HepG2 (cell line): ENCODE measurements around the gene ADM. TPM values are rescaled to one million over a fixed set of nuclear protein-coding genes. Genes with fewer than 3 reads are reported as not detected.
A peak's percentile ranks its signal among the peaks of the same experiment; 100 is the strongest.

ENCODE experiments used
- CBX5 ChIP-seq: sonication (generic); formaldehyde crosslinking; IDR thresholded peaks from 2 replicates; pipeline ENCODE4 v1.4.0; 2020; ENCODE audit warnings: missing genetic modification reagents, borderline replicate concordance
- FOXO1 ChIP-seq: sonication (generic); formaldehyde crosslinking; IDR thresholded peaks from 2 replicates; pipeline ENCODE4 v1.4.0; 2020; ENCODE audit warnings: missing genetic modification reagents
- GFI1 ChIP-seq: sonication (generic); formaldehyde crosslinking; IDR thresholded peaks from 2 replicates; pipeline ENCODE4 v1.5.0; 2020; ENCODE audit warnings: missing genetic modification reagents, mild to moderate bottlenecking, borderline replicate concordance
- ZBTB1 ChIP-seq: sonication (generic); formaldehyde crosslinking; IDR thresholded peaks from 2 replicates; pipeline ENCODE4 v1.4.0; 2020; ENCODE audit warnings: missing genetic modification reagents, borderline replicate concordance
- ZNF256 ChIP-seq: sonication (generic); formaldehyde crosslinking; conservative IDR thresholded peaks from 2 replicates; pipeline ENCODE4 v1.4.0; 2020; ENCODE audit warnings: missing genetic modification reagents
- ZNF451 ChIP-seq: sonication (generic); formaldehyde crosslinking; IDR thresholded peaks from 2 replicates; pipeline ENCODE4 v1.5.0; 2020; ENCODE audit warnings: mild to moderate bottlenecking, missing genetic modification reagents
- ZNF547 ChIP-seq: sonication (generic); formaldehyde crosslinking; IDR thresholded peaks from 2 replicates; pipeline ENCODE4 v1.5.1; 2020; ENCODE audit warnings: mild to moderate bottlenecking, missing genetic modification reagents
- polyA plus RNA-seq, 8 experiments: library from polyadenylated mRNA; depleted of rRNA in 3 of 8; stranded (reverse) in 7 of 8; unstranded in 1 of 8; fragments of >200 nt; fragmentation: Illumina TruSeq in 4 of 8; extraction: Trizol in 4 of 8; gene quantifications; 2 replicates each; pipeline versions ENCODE4 v1.2.1 to v1.2.3, GENCODE V29; 2011 to 2016; ENCODE audit warnings: low read depth in 4 of 8, missing spikeins in 1 of 8, mixed read lengths in 1 of 8; ENCODE audit not compliant: insufficient read depth in 1 of 8
- total RNA-seq, 5 experiments: library from RNA; depleted of rRNA; stranded (reverse); fragments of >200 nt; fragmentation: Illumina TruSeq; extraction: Trizol; gene quantifications; 2 replicates each; pipeline ENCODE4 v1.2.3, GENCODE V29; 2016; ENCODE audit warnings: low read depth in 1 of 5
- TF ChIP-seq, protein P1 (sequence below): IDR thresholded peaks from 2 replicates; pipeline ENCODE4 v1.6.1; 2016
- TF ChIP-seq, protein P2 (sequence below): sonication (generic); formaldehyde crosslinking; IDR thresholded peaks from 2 replicates; pipeline ENCODE4 v1.8.0; 2022; ENCODE audit warnings: missing genetic modification reagents, low read depth, mild to moderate bottlenecking, borderline replicate concordance
- TF ChIP-seq, protein P3 (sequence below): sonication (generic); formaldehyde crosslinking; IDR thresholded peaks from 2 replicates; pipeline ENCODE4 v1.5.0; 2020; ENCODE audit warnings: mild to moderate bottlenecking, missing genetic modification reagents, borderline replicate concordance
- TF ChIP-seq, protein P4 (sequence below): IDR thresholded peaks from 2 replicates; pipeline ENCODE4 v1.6.1; 2016; ENCODE audit warnings: mild to moderate bottlenecking, missing biosample characterization, missing genetic modification reagents
- TF ChIP-seq, protein P5 (sequence below): sonication (generic); formaldehyde crosslinking; IDR thresholded peaks from 2 replicates; pipeline ENCODE4 v1.5.0; 2020; ENCODE audit warnings: mild to moderate bottlenecking, missing genetic modification reagents, borderline replicate concordance

The ADM gene
- total and polyA plus RNA-seq, 2 of the 13 experiments (the other 11 are each of a cell fraction or from before 2014, with no cell fraction given) = 10.7 to 26.1 TPM

DNA sequence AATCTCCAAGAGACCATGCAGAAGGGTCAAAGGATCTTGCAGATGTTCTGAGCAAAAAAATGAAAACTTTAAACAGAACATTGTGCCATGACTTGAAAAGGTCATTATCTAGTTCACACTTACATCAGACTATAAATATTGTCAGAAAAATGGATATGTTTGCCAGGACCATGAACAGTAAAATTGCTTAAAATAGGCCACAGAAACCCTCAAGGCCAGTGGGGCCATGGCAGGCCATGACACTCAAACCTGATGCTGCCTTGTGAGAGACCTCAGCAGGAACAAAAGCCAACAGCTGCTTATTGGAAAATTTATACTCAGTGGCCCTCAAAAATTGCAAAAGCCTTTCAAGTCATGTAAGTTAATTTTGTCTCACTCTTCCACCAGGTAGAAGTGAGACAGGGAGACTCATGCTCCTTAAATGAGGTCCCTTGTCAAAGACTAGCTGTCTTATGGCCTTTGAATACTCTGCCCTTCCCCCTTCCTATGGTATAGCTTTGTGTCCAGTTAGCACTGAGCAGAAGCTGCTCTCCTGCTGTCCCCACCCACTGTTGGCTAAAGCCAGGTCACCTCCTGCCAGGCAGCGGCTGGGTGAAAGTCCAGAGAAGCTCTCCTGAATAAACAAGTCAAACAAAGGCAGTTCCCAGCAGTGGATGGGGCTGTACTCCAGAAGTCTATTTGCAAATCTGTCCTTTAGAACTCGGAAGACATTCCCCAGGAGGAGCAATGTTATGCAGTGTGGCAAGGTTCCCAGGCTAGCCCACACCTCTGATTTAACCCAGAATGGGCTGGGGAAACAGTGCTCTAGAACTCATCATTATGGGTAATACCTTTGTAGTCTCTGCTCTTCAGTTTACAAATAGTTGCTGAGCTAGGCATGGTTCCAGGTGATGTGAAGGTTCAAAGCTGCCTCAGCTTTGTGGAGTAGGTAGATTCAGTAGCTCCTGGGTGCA is 21.4 kb downstream of the ADM start (continued):
- TF ChIP-seq FOXO1 (CRISPR knock-in tag) = peak; percentile 97
- peak; percentile 86 for TF ChIP-seq CBX5 (CRISPR knock-in tag)
- TF ChIP-seq, protein P1, sequence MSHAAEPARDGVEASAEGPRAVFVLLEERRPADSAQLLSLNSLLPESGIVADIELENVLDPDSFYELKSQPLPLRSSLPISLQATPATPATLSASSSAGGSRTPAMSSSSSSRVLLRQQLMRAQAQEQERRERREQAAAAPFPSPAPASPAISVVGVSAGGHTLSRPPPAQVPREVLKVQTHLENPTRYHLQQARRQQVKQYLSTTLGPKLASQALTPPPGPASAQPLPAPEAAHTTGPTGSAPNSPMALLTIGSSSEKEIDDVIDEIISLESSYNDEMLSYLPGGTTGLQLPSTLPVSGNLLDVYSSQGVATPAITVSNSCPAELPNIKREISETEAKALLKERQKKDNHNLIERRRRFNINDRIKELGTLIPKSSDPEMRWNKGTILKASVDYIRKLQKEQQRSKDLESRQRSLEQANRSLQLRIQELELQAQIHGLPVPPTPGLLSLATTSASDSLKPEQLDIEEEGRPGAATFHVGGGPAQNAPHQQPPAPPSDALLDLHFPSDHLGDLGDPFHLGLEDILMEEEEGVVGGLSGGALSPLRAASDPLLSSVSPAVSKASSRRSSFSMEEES (CRISPR knock-in tag) = 0 out of 2 replicates have a peak, but pooled peaks have one; percentile 65
- TF ChIP-seq, protein P2, sequence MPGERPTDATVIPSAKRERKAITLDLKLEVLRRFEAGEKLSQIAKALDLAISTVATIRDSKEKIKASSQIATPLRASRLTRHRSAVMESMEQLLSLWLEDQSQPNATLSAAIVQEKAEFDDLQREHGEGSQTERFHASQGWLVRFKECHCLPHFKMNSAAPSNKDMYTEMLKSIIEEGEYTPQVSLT (CRISPR knock-in tag) = no peak
- peak; percentile 92 for TF ChIP-seq GFI1 (CRISPR knock-in tag)
- no peak for TF ChIP-seq ZNF547
- TF ChIP-seq, protein P3, sequence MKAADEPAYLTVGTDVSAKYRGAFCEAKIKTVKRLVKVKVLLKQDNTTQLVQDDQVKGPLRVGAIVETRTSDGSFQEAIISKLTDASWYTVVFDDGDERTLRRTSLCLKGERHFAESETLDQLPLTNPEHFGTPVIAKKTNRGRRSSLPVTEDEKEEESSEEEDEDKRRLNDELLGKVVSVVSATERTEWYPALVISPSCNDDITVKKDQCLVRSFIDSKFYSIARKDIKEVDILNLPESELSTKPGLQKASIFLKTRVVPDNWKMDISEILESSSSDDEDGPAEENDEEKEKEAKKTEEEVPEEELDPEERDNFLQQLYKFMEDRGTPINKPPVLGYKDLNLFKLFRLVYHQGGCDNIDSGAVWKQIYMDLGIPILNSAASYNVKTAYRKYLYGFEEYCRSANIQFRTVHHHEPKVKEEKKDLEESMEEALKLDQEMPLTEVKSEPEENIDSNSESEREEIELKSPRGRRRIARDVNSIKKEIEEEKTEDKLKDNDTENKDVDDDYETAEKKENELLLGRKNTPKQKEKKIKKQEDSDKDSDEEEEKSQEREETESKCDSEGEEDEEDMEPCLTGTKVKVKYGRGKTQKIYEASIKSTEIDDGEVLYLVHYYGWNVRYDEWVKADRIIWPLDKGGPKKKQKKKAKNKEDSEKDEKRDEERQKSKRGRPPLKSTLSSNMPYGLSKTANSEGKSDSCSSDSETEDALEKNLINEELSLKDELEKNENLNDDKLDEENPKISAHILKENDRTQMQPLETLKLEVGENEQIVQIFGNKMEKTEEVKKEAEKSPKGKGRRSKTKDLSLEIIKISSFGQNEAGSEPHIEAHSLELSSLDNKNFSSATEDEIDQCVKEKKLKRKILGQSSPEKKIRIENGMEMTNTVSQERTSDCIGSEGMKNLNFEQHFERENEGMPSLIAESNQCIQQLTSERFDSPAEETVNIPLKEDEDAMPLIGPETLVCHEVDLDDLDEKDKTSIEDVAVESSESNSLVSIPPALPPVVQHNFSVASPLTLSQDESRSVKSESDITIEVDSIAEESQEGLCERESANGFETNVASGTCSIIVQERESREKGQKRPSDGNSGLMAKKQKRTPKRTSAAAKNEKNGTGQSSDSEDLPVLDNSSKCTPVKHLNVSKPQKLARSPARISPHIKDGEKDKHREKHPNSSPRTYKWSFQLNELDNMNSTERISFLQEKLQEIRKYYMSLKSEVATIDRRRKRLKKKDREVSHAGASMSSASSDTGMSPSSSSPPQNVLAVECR (CRISPR knock-in tag) = no peak; the same call in 1 of the 2 replicates
- TF ChIP-seq, protein P4, sequence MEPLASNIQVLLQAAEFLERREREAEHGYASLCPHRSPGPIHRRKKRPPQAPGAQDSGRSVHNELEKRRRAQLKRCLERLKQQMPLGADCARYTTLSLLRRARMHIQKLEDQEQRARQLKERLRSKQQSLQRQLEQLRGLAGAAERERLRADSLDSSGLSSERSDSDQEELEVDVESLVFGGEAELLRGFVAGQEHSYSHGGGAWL (CRISPR knock-in tag) = no peak
- TF ChIP-seq, protein P5, sequence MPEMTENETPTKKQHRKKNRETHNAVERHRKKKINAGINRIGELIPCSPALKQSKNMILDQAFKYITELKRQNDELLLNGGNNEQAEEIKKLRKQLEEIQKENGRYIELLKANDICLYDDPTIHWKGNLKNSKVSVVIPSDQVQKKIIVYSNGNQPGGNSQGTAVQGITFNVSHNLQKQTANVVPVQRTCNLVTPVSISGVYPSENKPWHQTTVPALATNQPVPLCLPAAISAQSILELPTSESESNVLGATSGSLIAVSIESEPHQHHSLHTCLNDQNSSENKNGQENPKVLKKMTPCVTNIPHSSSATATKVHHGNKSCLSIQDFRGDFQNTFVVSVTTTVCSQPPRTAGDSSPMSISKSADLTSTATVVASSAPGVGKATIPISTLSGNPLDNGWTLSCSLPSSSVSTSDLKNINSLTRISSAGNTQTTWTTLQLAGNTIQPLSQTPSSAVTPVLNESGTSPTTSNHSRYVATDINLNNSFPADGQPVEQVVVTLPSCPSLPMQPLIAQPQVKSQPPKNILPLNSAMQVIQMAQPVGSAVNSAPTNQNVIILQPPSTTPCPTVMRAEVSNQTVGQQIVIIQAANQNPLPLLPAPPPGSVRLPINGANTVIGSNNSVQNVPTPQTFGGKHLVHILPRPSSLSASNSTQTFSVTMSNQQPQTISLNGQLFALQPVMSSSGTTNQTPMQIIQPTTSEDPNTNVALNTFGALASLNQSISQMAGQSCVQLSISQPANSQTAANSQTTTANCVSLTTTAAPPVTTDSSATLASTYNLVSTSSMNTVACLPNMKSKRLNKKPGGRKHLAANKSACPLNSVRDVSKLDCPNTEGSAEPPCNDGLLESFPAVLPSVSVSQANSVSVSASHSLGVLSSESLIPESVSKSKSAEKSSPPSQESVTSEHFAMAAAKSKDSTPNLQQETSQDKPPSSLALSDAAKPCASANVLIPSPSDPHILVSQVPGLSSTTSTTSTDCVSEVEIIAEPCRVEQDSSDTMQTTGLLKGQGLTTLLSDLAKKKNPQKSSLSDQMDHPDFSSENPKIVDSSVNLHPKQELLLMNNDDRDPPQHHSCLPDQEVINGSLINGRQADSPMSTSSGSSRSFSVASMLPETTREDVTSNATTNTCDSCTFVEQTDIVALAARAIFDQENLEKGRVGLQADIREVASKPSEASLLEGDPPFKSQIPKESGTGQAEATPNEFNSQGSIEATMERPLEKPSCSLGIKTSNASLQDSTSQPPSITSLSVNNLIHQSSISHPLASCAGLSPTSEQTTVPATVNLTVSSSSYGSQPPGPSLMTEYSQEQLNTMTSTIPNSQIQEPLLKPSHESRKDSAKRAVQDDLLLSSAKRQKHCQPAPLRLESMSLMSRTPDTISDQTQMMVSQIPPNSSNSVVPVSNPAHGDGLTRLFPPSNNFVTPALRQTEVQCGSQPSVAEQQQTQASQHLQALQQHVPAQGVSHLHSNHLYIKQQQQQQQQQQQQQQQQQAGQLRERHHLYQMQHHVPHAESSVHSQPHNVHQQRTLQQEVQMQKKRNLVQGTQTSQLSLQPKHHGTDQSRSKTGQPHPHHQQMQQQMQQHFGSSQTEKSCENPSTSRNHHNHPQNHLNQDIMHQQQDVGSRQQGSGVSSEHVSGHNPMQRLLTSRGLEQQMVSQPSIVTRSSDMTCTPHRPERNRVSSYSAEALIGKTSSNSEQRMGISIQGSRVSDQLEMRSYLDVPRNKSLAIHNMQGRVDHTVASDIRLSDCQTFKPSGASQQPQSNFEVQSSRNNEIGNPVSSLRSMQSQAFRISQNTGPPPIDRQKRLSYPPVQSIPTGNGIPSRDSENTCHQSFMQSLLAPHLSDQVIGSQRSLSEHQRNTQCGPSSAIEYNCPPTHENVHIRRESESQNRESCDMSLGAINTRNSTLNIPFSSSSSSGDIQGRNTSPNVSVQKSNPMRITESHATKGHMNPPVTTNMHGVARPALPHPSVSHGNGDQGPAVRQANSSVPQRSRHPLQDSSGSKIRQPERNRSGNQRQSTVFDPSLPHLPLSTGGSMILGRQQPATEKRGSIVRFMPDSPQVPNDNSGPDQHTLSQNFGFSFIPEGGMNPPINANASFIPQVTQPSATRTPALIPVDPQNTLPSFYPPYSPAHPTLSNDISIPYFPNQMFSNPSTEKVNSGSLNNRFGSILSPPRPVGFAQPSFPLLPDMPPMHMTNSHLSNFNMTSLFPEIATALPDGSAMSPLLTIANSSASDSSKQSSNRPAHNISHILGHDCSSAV (CRISPR knock-in tag) = no peak
- TF ChIP-seq ZBTB1 (CRISPR knock-in tag) = no peak
- TF ChIP-seq ZNF256 (CRISPR knock-in tag) = no peak
- 0 out of 2 replicates have a peak, but pooled peaks have one; percentile 71 for TF ChIP-seq ZNF451 (CRISPR knock-in tag)
